Mucosa of rectum (tissue), 2 donors: ENCODE measurements around the gene AGL.
A peak's percentile ranks its signal among the peaks of the same experiment; 100 is the strongest.
"Not testable (repeated sequence)": the region's sequence is repeated elsewhere in the genome, so short reads cannot be mapped to it uniquely, and the experiment has no call there.

Experiments
- H3K27ac ChIP-seq, 2 donors: one replicate each; pipeline ENCODE4 v1.7.0; 2013; ENCODE audit warnings: inconsistent platforms in 2 of 2, low read depth in 2 of 2, low read length in 2 of 2
- H3K27me3 ChIP-seq, 2 donors: one replicate each; pipeline ENCODE4 v1.7.0; 2013; ENCODE audit warnings: low read length in 2 of 2; ENCODE audit not compliant: control insufficient read depth in 2 of 2, insufficient read depth in 2 of 2
- H3K36me3 ChIP-seq, 2 donors: one replicate each; pipeline ENCODE4 v1.7.0; 2013; ENCODE audit warnings: low read length in 2 of 2; ENCODE audit not compliant: control insufficient read depth in 2 of 2, insufficient read depth in 2 of 2
- H3K4me1 ChIP-seq, 2 donors: one replicate each; pipeline ENCODE4 v1.7.0; 2013; ENCODE audit warnings: low read length in 2 of 2, mild to moderate bottlenecking in 1 of 2; ENCODE audit not compliant: control insufficient read depth in 2 of 2, insufficient read depth in 2 of 2
- H3K4me3 ChIP-seq, 2 donors: one replicate each; pipeline ENCODE4 v1.7.0; 2013; ENCODE audit warnings: low read length in 2 of 2
- H3K9ac ChIP-seq, 2 donors: one replicate each; pipeline ENCODE4 v1.7.0; 2013; ENCODE audit warnings: low read length in 2 of 2, low read depth in 1 of 2, mild to moderate bottlenecking in 1 of 2
- H3K9me3 ChIP-seq, 2 donors: one replicate each; pipeline ENCODE4 v1.7.0; 2013; ENCODE audit warnings: low read length in 2 of 2; ENCODE audit not compliant: control insufficient read depth in 2 of 2
- donor health status: healthy.
- donor health status: Normal muscosa, but diverticular disease.

Gene AGL

DNA sequence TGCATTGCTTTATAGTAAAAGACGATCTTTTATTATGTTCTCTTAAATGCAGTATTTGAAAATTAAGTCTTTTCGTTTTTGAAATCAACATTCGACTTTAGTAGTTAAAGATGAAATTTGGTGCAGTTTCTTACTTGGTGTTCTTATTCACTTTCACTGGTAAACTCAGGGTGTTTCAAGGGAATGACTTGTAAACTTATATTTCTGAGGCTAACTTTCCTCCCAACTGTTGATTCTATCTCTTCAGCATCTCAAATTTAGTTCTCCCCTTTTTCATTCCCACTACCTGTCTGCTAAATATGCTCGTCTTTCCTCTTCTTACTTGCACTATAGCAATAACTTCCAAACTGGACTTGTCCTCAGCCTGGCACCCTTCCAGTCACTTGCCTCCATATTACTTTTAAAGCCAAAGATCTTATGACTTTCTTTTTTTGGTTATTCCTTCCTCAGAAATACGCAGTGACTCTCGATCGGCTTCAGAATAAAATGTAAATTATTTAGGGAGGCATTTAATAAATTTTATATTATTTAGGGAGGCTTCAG lies 120.6 kb downstream of the AGL start:
- peak overlapping the region; percentile 83 to 98 for H3K4me3 ChIP-seq
- no peaks in the 10 kb centered on the region for H3K36me3 ChIP-seq
- peak overlapping the region; percentile 95 to 96 for H3K27ac ChIP-seq
- no peaks in the 10 kb centered on the region for H3K27me3 ChIP-seq
- H3K4me1 ChIP-seq = peaks cover 11 to 43% of the 10 kb centered on the region in 2 donors
- peak overlapping the region; percentile 84 to 95 for H3K9ac ChIP-seq
- H3K9me3 ChIP-seq = no peaks in the 10 kb centered on the region

- H3K9me3 ChIP-seq, H3K36me3 ChIP-seq, H3K9ac ChIP-seq, H3K27me3 ChIP-seq: not testable (repeated sequence)
- H3K4me1 ChIP-seq = peaks cover 14 to 48% of the 10 kb centered on the region in 2 donors
- peak overlapping the region in 1 of 2 donors; percentile 28 for H3K4me3 ChIP-seq
- peak overlapping the region in 1 of 2 donors; percentile 59 for H3K27ac ChIP-seq
Measured at GRCh38 chr1:99972066-99972465, 121.9 kb downstream of the AGL start.
